Measurements from ENCODE around the gene PRC1. TPM values are rescaled to one million over a fixed set of nuclear protein-coding genes. Genes with fewer than 3 reads are reported as not detected.

PRC1 gene
- total and polyA plus RNA-seq, 4 donors = 46.0 to 66.5 (median 57.8) TPM

DNA sequence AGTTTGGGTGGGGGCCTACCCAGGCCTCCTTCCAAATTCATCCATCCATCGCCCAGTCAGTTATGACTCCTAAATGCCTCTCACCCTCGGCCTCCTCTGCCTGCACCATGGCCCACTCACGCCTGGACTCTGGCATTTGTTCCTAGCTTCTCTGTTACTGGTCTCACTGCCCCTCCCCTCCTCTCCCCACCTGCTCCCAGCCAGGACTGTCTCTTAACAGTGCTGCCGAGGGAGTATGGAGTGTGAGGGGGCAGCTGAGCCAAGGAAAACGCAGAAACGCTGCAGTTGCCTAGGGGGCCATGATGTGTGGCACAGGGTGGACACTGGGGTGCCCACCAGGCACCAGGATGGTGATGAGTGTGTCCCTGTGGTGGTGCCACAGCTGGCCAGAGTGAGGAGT lies 36.5 kb downstream of the PRC1 start:
- DNase-seq (ENCODE audit: low read depth in 4 of 6, low spot score in 6 of 6) = no peak
- H3K27ac ChIP-seq (ENCODE audit: low read depth, low read length) = no peak overlapping the region

DNA sequence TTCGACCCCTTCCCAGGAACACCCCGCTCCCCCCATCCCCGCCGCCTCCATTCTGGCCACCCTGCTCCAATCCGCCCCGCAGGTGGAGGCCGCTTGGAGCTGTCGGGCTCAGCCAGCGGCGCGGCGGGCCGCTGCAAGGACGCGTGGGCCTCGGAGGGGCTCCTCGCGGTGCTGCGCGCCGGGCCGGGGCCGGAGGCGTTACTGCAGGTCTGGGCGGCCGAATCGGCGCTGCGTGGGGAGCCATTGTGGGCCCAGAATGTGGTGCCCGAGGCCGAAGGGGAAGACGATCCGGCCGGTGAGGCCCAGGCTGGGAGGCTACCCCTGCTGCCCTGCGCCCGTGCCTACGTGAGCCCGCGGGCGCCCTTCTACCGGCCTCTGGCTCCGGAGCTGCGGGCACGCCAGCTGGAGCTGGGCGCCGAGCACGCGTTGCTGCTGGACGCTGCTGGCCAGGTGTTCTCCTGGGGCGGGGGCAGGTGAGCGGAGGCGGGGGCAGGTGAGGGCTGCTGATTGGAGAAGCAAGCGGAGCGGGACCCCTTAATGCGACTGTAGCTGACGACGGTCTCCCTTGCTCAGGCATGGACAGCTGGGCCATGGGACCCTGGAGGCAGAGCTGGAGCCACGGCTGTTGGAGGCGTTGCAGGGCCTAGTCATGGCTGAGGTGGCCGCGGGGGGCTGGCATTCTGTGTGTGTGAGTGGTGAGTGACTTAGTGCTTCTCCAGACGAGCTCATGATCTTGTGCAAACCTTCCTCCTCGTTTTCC lies 37.1 kb downstream of the PRC1 start:
- Histone ChIP-seq H3K27me3 (ENCODE audit: control insufficient read depth, insufficient read depth, low read length) (no peaks in the 10 kb centered on the region), H3K4me1 (ENCODE audit: control insufficient read depth, insufficient read depth, low read length) (peaks cover 65% of the 10 kb centered on the region), H3K4me3 (ENCODE audit: low read depth, low read length) (peak overlapping the region; percentile 54), H3K27ac (ENCODE audit: low read depth, low read length) (no peak overlapping the region), H3K9me3 (ENCODE audit: control insufficient read depth, insufficient read depth, low read length) (no peaks in the 10 kb centered on the region), H3K36me3 (ENCODE audit: control insufficient read depth, insufficient read depth, low read length) (peaks cover 42% of the 10 kb centered on the region)
- peak in 4 of 6 donors; percentile 20 to 78 (median 49) for DNase-seq (ENCODE audit: low read depth in 4 of 6, low spot score in 6 of 6)
- WGBS (ENCODE audit: insufficient coverage) = 5% methylated on average over 59 of the region's 63 CpGs

More for the DNA sequence above, 36.5 kb downstream of the PRC1 start:
- WGBS (ENCODE audit: insufficient coverage) = 56% methylated on average over 6 of the region's 6 CpGs
- H3K36me3 ChIP-seq (ENCODE audit: control insufficient read depth, insufficient read depth, low read length) = peaks cover 39% of the 10 kb centered on the region
- peaks cover 65% of the 10 kb centered on the region for H3K4me1 ChIP-seq (ENCODE audit: control insufficient read depth, insufficient read depth, low read length)
- no peaks in the 10 kb centered on the region for H3K9me3 ChIP-seq (ENCODE audit: control insufficient read depth, insufficient read depth, low read length)
- H3K27me3 ChIP-seq (ENCODE audit: control insufficient read depth, insufficient read depth, low read length) = no peaks in the 10 kb centered on the region
- H3K4me3 ChIP-seq (ENCODE audit: low read depth, low read length) = peak overlapping the region; percentile 54

DNA sequence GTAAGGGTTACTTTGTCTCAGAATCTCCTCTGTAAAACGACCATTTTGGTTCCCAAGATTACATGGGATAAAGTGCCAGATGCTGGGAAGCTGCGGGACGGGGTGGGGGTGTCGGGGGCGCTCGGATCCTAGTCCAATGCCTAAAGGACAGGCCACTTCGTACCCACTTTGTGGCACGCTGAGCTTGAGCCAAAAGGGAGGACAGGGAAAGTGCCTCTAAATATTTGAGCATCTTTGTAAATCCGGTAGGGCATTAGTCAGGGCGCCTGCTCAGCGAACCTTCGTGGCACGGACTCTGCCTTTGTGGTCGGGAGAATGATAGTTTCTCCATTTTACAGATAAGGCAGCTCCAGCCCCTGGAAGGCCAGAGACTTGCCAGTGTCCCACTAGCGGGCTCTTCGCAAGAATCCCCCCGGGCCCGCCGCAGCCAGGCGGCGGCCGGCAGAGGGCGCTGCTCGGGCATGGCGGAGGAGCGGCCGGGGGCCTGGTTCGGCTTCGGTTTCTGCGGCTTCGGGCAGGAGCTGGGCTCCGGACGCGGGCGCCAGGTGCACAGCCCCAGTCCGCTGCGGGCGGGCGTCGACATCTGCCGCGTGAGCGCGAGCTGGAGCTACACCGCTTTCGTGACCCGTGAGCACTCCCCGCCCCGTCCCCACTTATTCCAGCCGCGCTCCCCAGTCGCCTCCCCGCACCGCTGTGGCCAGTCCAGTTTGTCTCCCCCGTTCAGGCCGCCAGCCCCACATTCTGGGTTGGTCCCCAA lies 37.9 kb downstream of the PRC1 start:
- 8% methylated on average over 53 of the region's 56 CpGs for WGBS (ENCODE audit: insufficient coverage)
- Histone ChIP-seq H3K4me3 (ENCODE audit: low read depth, low read length) (peak overlapping the region; percentile 54), H3K27me3 (ENCODE audit: control insufficient read depth, insufficient read depth, low read length) (no peaks in the 10 kb centered on the region), H3K27ac (ENCODE audit: low read depth, low read length) (no peak overlapping the region), H3K4me1 (ENCODE audit: control insufficient read depth, insufficient read depth, low read length) (peaks cover 65% of the 10 kb centered on the region), H3K9me3 (ENCODE audit: control insufficient read depth, insufficient read depth, low read length) (no peaks in the 10 kb centered on the region), H3K36me3 (ENCODE audit: control insufficient read depth, insufficient read depth, low read length) (peaks cover 43% of the 10 kb centered on the region)
- peak in 4 of 6 donors; percentile 43 to 93 (median 82) for DNase-seq (ENCODE audit: low read depth in 4 of 6, low spot score in 6 of 6)

DNA sequence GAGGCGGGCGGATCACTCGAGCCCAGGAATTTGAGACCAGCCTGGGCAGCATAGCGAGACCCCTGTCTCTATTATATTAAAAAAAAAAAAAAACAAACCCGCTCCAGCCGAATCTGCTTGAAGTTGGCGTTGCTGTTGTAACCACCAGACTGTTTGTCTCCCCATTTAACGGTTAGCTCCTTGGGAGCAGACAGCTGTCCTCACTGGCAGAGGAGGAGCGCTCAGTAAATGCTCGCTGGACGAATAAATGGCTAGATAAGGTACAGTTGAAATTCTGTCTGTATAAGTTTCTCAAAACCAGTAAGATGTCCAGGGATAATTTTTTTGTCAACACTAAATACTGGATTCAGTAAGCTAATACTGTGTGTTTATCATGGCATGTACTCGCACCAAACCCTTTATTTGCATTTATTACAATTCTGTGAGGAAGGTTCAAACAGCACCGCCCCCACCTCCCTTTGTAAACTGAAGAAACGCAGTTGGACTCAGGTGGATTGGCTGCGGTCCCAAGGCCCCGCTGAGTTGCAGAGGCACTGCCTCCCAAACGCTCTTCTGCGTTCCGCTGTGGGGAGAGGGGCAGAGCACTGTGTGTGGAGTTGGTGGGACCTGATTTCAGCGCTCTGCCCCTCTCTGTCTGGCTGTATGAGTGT lies 38.6 kb downstream of the PRC1 start:
- H3K27ac ChIP-seq (ENCODE audit: low read depth, low read length) = no peak overlapping the region
- DNase-seq (ENCODE audit: low read depth in 4 of 6, low spot score in 6 of 6) = no peak
- no peaks in the 10 kb centered on the region for H3K9me3 ChIP-seq (ENCODE audit: control insufficient read depth, insufficient read depth, low read length)
- H3K36me3 ChIP-seq (ENCODE audit: control insufficient read depth, insufficient read depth, low read length) = peaks cover 43% of the 10 kb centered on the region
- no peaks in the 10 kb centered on the region for H3K27me3 ChIP-seq (ENCODE audit: control insufficient read depth, insufficient read depth, low read length)
- H3K4me3 ChIP-seq (ENCODE audit: low read depth, low read length) = peak overlapping the region; percentile 93
- H3K4me1 ChIP-seq (ENCODE audit: control insufficient read depth, insufficient read depth, low read length) = peaks cover 61% of the 10 kb centered on the region
- WGBS (ENCODE audit: insufficient coverage) = 78% methylated on average over 6 of the region's 20 CpGs

DNA sequence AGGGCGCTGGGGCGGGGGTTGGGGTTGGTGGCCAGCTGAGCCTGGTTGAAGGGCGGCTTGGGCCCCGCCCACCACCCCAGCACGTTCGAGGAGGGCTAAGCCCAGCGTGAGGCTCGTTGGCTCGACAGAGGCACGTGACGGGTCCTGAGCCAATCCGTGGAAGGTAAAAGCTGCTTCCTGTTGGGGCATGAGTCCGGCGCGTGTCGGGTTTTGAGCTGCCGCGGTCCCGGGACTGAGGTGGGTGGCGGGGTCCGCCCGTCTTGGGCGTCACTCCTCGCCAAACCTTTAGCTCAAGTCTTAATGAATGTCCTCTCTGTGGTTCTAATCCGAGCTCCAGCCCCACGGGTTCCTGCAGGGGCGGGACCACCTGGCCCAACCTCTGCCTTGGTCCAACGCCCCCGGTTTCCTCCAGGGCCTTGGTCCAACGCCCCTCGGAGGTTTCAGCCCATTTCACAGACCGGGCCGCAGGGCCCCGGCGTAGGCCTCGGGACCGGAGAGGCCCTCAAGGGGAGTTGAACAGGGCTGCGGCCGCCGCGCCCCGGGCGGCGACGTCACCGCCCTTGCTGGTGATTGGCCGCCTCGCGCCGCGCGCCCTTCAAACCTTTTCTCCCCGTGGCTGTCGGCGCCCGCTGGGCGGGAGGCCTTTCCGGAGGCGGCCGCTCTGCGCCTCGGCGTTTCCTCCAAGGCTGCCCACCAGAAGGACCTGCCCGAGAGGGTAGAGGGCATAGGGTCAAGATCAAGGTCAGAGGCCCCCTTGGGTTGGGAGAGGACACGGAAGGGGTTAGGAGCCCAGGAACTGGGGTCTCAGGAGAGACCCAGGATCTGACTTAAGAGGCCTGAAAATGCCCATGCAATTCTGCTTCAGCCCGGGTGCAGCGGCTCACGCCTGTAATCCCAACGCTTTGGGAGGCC lies 39.4 kb downstream of the PRC1 start, which contains the start of gene RCCD1:
Gene RCCD1, plus strand, starts transcription at position 173 of the 912 bp plus-strand sequence. CDS start 1,851 bp downstream, outside the sequence.
- Histone ChIP-seq H3K27me3 (ENCODE audit: control insufficient read depth, insufficient read depth, low read length) (no peaks in the 10 kb centered on the region), H3K4me1 (ENCODE audit: control insufficient read depth, insufficient read depth, low read length) (peaks cover 53% of the 10 kb centered on the region), H3K27ac (ENCODE audit: low read depth, low read length) (peak within 1 kb of the TSS; percentile 78), H3K36me3 (ENCODE audit: control insufficient read depth, insufficient read depth, low read length) (peaks cover 43% of the 10 kb centered on the region), H3K4me3 (ENCODE audit: low read depth, low read length) (peak within 1 kb of the TSS; percentile 93), H3K9me3 (ENCODE audit: control insufficient read depth, insufficient read depth, low read length) (no peaks in the 10 kb centered on the region)
- peak in 4 of 6 donors; percentile 84 to 98 (median 92) for DNase-seq (ENCODE audit: low read depth in 4 of 6, low spot score in 6 of 6)
- WGBS (ENCODE audit: insufficient coverage) = 2% methylated on average over 68 of the region's 69 CpGs

DNA sequence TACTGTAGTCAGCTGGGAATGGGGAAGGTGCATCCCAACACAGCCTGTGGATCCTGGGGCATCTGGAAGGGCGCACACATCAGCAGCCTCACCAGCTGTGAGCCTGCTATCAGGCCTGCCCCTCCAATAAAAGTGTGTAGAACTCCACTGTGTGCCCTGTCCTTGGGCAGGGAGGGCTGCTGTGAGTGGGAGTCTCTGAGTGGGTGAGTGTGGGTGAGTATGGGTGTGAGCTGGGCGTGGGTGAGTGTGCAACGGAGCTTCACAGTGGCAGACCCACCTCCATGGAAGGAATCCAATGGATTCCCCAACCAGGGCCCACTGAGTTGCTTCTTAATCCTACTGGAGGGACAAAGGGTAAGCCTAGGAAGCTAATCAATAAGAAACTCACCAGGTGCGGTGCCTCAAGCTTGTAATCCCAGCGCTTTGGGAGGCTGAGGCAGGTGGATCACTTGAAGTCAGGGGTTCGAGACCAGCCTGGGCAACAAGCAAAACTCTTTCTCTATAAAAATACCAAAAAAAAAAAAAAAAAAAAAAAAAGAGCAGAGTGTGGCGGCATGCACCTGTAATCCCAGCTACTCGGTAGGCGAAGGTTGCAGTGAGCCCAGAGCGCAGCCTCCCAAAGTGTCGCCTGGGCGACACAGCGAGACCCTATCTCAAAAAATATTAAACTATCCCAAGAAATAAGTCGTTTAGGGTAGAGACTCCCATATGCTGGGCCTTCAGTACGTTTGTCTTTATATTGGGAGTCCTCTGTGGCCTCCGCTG lies 40.2 kb downstream of the PRC1 start:
- Histone ChIP-seq H3K9me3 (ENCODE audit: control insufficient read depth, insufficient read depth, low read length) (no peaks in the 10 kb centered on the region), H3K4me1 (ENCODE audit: control insufficient read depth, insufficient read depth, low read length) (peaks cover 45% of the 10 kb centered on the region), H3K27me3 (ENCODE audit: control insufficient read depth, insufficient read depth, low read length) (no peaks in the 10 kb centered on the region), H3K4me3 (ENCODE audit: low read depth, low read length) (peak overlapping the region; percentile 93), H3K36me3 (ENCODE audit: control insufficient read depth, insufficient read depth, low read length) (peaks cover 51% of the 10 kb centered on the region), H3K27ac (ENCODE audit: low read depth, low read length) (no peak overlapping the region)
- 40% methylated on average over 4 of the region's 16 CpGs for WGBS (ENCODE audit: insufficient coverage)
- no peak for DNase-seq (ENCODE audit: low read depth in 4 of 6, low spot score in 6 of 6)

GRCh38 chr15:90952901-90953677 lies 41.2 kb downstream of the PRC1 start:
- Histone ChIP-seq H3K36me3 (ENCODE audit: control insufficient read depth, insufficient read depth, low read length) (peaks cover 59% of the 10 kb centered on the region), H3K9me3 (ENCODE audit: control insufficient read depth, insufficient read depth, low read length) (no peaks in the 10 kb centered on the region), H3K4me1 (ENCODE audit: control insufficient read depth, insufficient read depth, low read length) (peaks cover 34% of the 10 kb centered on the region), H3K4me3 (ENCODE audit: low read depth, low read length) (no peak overlapping the region), H3K27ac (ENCODE audit: low read depth, low read length) (no peak overlapping the region), H3K27me3 (ENCODE audit: control insufficient read depth, insufficient read depth, low read length) (no peaks in the 10 kb centered on the region)
- DNase-seq (ENCODE audit: low read depth in 4 of 6, low spot score in 6 of 6) = no peak
- 99% methylated on average over 13 of the region's 14 CpGs for WGBS (ENCODE audit: insufficient coverage)

DNA sequence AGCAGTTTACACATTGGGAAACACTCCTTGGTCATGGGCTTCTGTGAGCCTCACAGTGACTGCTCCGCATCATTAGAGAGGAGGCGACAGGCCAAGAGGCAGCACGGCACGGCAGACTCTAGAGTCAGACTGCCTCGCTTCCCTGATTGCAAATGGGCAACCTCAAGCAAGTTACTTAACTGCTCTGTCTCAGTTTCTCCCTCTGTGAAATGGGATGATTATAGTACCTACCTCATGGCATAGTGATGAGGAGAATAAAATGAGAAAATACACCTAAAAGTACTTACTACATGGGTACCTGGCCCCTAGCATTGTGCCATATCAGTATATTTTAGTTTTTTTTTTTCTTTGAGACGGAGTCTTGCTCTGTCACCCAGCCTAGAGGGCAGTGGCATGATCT lies 43.7 kb downstream of the PRC1 start:
- Histone ChIP-seq H3K36me3 (ENCODE audit: control insufficient read depth, insufficient read depth, low read length) (peaks cover 81% of the 10 kb centered on the region), H3K9me3 (ENCODE audit: control insufficient read depth, insufficient read depth, low read length) (no peaks in the 10 kb centered on the region), H3K27me3 (ENCODE audit: control insufficient read depth, insufficient read depth, low read length) (no peaks in the 10 kb centered on the region), H3K4me1 (ENCODE audit: control insufficient read depth, insufficient read depth, low read length) (peaks cover 15% of the 10 kb centered on the region), H3K27ac (ENCODE audit: low read depth, low read length) (no peak overlapping the region), H3K4me3 (ENCODE audit: low read depth, low read length) (no peak overlapping the region)
- DNase-seq (ENCODE audit: low read depth in 4 of 6, low spot score in 6 of 6) = no peak
- no CpG with 5 or more reads among the region's 6 CpGs for WGBS (ENCODE audit: insufficient coverage)
